ENCODE results near the gene PTBP3.

- TF ChIP-seq ARNT (IDR thresholded peaks at IDR 0.05) (no peak), SUZ12 (IDR thresholded peaks at IDR 0.05) (no peak), FOXM1 (IDR thresholded peaks at IDR 0.05; ENCODE audit: borderline replicate concordance) (no peak), NFRKB (IDR thresholded peaks at IDR 0.05) (no peak), FOXA1 (IDR thresholded peaks at IDR 0.05) (no peak), FOXK2 (IDR thresholded peaks at IDR 0.05) (no peak), SP1 (IDR thresholded peaks at IDR 0.05) (no peak), TARDBP (IDR thresholded peaks at IDR 0.05) (no peak), BHLHE40 (IDR thresholded peaks at IDR 0.05; ENCODE audit: borderline replicate concordance) (no peak), ZNF384 (IDR thresholded peaks at IDR 0.05) (no peak), LEF1 (IDR thresholded peaks at IDR 0.05; ENCODE audit: borderline replicate concordance) (no peak)
These were observed 22.0 kb upstream of the PTBP3 start for GRCh38 chr9:112355427-112355897.

Data from HEK293T (cell line).